OCI-LY3 (cell line): ENCODE results near the gene GFY.

ENCODE experiments used
- EZH2phosphoT487 ChIP-seq: fragments of 200-600 bp; shearing (Covaris generic); IDR thresholded peaks from 2 replicates; pipeline ENCODE4 v1.6.1; 2018; ENCODE audit warnings: antibody characterized with exemption, mixed run types, low read depth
- TF ChIP-seq, protein P1 (sequence below): fragments of 200-600, 300-600 bp; sonication (generic); IDR thresholded peaks from 2 replicates; pipeline ENCODE4 v1.5.1; 2014; ENCODE audit warnings: antibody characterized with exemption, low read length, low read depth

DNA sequence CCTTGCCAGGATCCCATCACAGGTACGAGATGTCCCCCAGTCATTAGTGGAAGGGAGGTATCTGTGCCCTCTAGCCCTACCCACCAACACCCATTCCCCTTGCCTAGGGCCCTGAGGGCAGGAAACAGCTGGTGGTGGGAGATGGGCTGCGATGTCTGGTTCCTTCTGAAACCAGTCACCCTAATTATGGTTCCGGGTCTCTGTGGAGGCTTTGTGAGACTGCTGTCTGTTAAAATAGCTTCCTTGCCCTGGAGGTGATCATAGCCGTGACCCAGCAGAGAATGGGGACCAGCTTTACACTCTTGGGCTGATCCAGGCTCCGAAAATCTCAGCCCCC lies 33.3 kb downstream of the GFY start:
- TF ChIP-seq, protein P1, sequence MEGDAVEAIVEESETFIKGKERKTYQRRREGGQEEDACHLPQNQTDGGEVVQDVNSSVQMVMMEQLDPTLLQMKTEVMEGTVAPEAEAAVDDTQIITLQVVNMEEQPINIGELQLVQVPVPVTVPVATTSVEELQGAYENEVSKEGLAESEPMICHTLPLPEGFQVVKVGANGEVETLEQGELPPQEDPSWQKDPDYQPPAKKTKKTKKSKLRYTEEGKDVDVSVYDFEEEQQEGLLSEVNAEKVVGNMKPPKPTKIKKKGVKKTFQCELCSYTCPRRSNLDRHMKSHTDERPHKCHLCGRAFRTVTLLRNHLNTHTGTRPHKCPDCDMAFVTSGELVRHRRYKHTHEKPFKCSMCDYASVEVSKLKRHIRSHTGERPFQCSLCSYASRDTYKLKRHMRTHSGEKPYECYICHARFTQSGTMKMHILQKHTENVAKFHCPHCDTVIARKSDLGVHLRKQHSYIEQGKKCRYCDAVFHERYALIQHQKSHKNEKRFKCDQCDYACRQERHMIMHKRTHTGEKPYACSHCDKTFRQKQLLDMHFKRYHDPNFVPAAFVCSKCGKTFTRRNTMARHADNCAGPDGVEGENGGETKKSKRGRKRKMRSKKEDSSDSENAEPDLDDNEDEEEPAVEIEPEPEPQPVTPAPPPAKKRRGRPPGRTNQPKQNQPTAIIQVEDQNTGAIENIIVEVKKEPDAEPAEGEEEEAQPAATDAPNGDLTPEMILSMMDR = no peak
- TF ChIP-seq EZH2phosphoT487 = no peak
